Testis (tissue), 3 donors: ENCODE measurements around the gene CHCHD3. TPM values are rescaled to one million over a fixed set of nuclear protein-coding genes. Genes with fewer than 3 reads are reported as not detected.

ENCODE experiments used
- DNase-seq: peaks from one replicate; pipeline ENCODE4 v3.0.0-alpha.2; 2019
- H3K27ac ChIP-seq, 2 donors: fragments of 200-600 bp; sonication (generic); one replicate each; pipeline ENCODE4 v1.5.1; 2019
- H3K27me3 ChIP-seq: fragments of 200-600 bp; sonication (generic); one replicate; pipeline ENCODE4 v1.5.1; 2019
- H3K36me3 ChIP-seq: fragments of 200-600 bp; sonication (generic); one replicate; pipeline ENCODE4 v1.5.1; 2017; ENCODE audit warnings: low read depth; ENCODE audit errors: missing control alignments
- H3K4me1 ChIP-seq: fragments of 200-600 bp; sonication (generic); one replicate; pipeline ENCODE4 v1.5.1; 2019
- H3K4me3 ChIP-seq, 2 donors: fragments of 200-600 bp; sonication (generic); one replicate each; pipeline ENCODE4 v1.5.1; 2017 to 2019
- H3K9me3 ChIP-seq: fragments of 200-600 bp; sonication (generic); one replicate; pipeline ENCODE4 v1.5.1; 2017
- POLR2A ChIP-seq: fragments of 450-650 bp; IDR thresholded peaks from one replicate; pipeline ENCODE4 v1.6.1; 2017; ENCODE audit warnings: antibody characterized with exemption, mild to moderate bottlenecking, moderate library complexity
- WGBS, 2 donors: methylation state at CpG; one replicate each; pipeline ENCODE4 v1.1.5; 2018; 5-methylcytosine and 5-hydroxymethylcytosine counted together
- intact Hi-C: fragments of 100-400 bp; cut with DNase I; formaldehyde crosslinking; loops from one replicate; pipeline ENCODE4 v1.15.1; 2023; ENCODE audit warnings: low total_unique reads
- polyA plus RNA-seq: library from polyadenylated mRNA; stranded (reverse); fragments of 350-450 nt; fragmentation: Illumina TruSeq; extraction: RNeasy Lipid Tissue Mini Kit (QIAGEN cat#74804); gene quantifications from one replicate; pipeline ENCODE4 v1.2.3, GENCODE V29; 2014; ENCODE audit warnings: low read depth, low replicate concordance; ENCODE audit not compliant: insufficient read depth
- total RNA-seq, 2 donors: library from RNA; depleted of rRNA; stranded (reverse); fragments of >200 nt; gene quantifications; one replicate each; pipeline ENCODE4 v1.2.3, GENCODE V29; 2016
- TF ChIP-seq, protein P1 (sequence below), 3 experiments: fragments of 450-650 bp in 2 of 3; fragments of 200-600 bp in 1 of 3; sonication (generic) in 1 of 3; IDR thresholded peaks; one replicate each; pipeline ENCODE4 v1.5.1; 2016 to 2019; ENCODE audit warnings: antibody characterized with exemption in 3 of 3, mild to moderate bottlenecking in 2 of 3, moderate library complexity in 1 of 3

Gene CHCHD3
- total and polyA plus RNA-seq, 3 donors from 2014 or later = 44.0 to 53.0 (median 47.9) TPM

DNA sequence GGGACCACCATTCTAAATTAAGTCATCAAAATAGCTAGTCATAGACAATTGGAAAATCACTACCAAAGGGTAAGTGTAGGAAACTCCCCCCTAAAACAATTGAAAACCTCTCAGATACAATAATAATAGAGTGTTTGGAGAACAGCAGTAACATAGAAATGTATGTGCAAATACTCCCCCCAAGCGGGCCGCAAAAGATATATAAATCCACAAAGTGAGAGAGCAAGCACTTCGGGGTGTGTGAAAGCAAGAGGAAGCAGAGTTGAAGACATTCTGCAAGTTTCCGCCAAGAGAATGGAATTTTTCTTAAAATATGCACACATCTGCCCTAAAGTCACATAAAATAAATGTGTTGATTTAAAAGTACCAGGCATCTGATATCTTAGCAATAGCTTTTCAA is 33.3 kb downstream of the CHCHD3 start:
- 84 to 97% methylated on average over 4 of the region's 4 CpGs for WGBS, 2 donors

DNA sequence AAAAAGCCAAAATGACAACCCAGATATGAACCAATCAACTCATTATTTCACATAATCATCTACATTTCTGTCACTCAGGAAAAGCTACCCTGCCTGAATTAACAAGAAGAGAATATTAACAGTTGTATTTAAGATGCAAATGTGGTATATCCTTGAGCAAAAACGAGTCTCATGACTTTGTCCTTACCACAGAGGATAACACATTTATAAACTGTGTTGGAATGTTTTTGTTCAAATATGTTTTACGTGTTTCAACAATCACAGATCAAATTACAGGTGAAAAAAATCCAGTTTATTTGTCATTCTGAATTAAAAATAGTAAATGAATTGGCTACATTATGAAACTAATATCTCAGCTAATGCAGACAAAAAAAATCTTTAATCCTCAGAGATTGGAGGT is 34.6 kb downstream of the CHCHD3 start:
- Histone ChIP-seq H3K27me3 (no peaks in the 10 kb centered on the region), H3K4me3 (no peak overlapping the region), H3K9me3 (no peaks in the 10 kb centered on the region), H3K27ac (no peak overlapping the region), H3K4me1 (peaks cover 4% of the 10 kb centered on the region), H3K36me3 (no peaks in the 10 kb centered on the region)
- no peak for TF ChIP-seq POLR2A
- no peak for DNase-seq
- 86 to 90% methylated on average over 2 of the region's 2 CpGs for WGBS, 2 donors
- intact Hi-C loops = no loop called here

More for the DNA sequence above, 33.3 kb downstream of the CHCHD3 start:
- Histone ChIP-seq H3K27me3 (no peaks in the 10 kb centered on the region), H3K9me3 (no peaks in the 10 kb centered on the region), H3K36me3 (no peaks in the 10 kb centered on the region), H3K4me3 (no peak overlapping the region), H3K27ac (no peak overlapping the region), H3K4me1 (peaks cover 12% of the 10 kb centered on the region)
- DNase-seq = no peak
- TF ChIP-seq, protein P1, sequence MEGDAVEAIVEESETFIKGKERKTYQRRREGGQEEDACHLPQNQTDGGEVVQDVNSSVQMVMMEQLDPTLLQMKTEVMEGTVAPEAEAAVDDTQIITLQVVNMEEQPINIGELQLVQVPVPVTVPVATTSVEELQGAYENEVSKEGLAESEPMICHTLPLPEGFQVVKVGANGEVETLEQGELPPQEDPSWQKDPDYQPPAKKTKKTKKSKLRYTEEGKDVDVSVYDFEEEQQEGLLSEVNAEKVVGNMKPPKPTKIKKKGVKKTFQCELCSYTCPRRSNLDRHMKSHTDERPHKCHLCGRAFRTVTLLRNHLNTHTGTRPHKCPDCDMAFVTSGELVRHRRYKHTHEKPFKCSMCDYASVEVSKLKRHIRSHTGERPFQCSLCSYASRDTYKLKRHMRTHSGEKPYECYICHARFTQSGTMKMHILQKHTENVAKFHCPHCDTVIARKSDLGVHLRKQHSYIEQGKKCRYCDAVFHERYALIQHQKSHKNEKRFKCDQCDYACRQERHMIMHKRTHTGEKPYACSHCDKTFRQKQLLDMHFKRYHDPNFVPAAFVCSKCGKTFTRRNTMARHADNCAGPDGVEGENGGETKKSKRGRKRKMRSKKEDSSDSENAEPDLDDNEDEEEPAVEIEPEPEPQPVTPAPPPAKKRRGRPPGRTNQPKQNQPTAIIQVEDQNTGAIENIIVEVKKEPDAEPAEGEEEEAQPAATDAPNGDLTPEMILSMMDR (IDR thresholded peaks at IDR 0.05) = no peak
- intact Hi-C loops = no loop called here

DNA sequence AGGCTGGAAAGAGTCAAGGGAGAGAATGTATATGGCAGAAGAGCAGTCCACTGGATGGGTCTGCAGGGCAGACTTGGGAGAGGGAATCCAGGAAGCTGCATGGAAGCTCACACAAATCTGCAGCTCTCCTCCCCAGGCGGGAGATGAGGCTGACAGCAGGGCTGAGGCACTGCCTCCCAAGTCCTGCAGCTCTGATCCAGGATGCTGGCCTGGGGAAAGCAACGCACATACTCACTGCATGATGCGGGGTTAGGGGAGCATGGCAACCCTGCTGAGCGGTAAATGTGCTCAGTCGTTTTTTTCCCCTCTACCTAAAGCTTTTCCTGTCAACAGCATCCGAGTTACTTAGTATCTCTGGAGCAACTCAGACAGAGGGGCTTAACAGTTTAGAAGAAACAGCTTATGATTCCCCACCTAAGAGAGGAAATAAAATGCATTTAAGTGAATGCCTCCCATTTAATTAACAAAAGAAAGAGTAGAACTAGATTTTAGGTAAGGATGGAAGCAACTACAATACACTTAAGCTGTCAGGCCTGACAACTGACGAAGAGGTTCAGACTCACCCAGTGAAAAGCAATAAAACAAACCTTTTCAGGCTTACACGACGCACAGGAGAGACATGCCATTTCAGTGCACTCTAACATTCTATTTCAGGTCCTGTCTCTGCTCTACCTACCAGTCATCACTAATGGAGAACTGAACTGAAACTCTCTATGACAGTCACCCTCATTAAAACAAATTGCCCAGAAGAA is 37.0 kb downstream of the CHCHD3 start:
- WGBS, 2 donors = 86 to 89% methylated on average over 9 of the region's 9 CpGs
- intact Hi-C loops = no loop called here
- Histone ChIP-seq H3K9me3 (no peaks in the 10 kb centered on the region), H3K27ac (no peak overlapping the region), H3K4me3 (no peak overlapping the region), H3K4me1 (no peaks in the 10 kb centered on the region), H3K36me3 (no peaks in the 10 kb centered on the region), H3K27me3 (no peaks in the 10 kb centered on the region)
- TF ChIP-seq, protein P1 (IDR thresholded peaks at IDR 0.05) = no peak
- no peak for TF ChIP-seq POLR2A
- no peak for DNase-seq

DNA sequence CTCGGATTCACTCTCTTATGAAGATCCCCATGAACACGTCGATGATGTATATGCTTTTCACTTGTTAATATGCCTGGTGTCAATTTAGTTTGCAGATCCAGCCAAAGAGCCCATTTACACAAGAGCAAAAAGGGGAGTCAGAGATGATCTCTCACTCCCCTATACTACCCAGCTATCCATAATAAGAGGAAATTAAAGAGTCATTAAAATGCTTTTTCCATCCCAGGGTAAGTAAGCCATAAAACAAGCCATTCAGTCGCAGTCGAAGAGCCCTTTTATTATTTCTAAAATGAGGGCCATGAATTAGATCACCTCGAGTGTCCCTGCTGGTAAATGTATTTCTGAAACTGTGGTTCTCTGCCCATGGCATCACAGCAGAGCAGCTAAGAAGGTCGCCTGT is 41.2 kb downstream of the CHCHD3 start:
- 83 to 90% methylated on average over 7 of the region's 7 CpGs for WGBS, 2 donors

DNA sequence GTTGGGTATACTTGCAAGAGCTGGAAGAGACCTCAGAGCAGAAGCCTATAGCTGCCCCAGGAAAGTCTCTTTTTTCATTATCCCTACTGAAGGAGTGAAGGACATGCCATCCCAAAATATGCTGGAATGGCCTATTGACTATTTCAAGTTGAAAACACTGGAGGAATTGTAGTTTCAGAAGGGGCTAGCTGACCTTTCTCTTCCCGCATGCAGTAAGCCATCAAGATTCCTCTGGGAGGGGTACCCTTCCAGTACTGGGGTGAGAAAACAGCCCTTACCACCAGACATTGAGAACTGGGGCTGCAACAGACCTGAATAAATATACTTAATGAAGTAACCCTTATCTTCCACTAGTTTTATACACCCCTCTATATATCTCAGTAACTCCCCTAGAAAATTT is 41.7 kb downstream of the CHCHD3 start:
- no peaks in the 10 kb centered on the region for H3K9me3 ChIP-seq
- no peaks in the 10 kb centered on the region for H3K4me1 ChIP-seq
- H3K36me3 ChIP-seq = no peaks in the 10 kb centered on the region
- no peaks in the 10 kb centered on the region for H3K27me3 ChIP-seq
- intact Hi-C loops = no loop called here
- WGBS, 2 donors = 90 to 94% methylated on average over 1 of the region's 1 CpG
- TF ChIP-seq POLR2A = no peak
- TF ChIP-seq, protein P1 (IDR thresholded peaks at IDR 0.05) = no peak
- H3K4me3 ChIP-seq = no peak overlapping the region
- no peak overlapping the region for H3K27ac ChIP-seq
- DNase-seq = no peak

More for the DNA sequence above, 41.2 kb downstream of the CHCHD3 start:
- Histone ChIP-seq H3K9me3 (no peaks in the 10 kb centered on the region), H3K4me1 (no peaks in the 10 kb centered on the region), H3K4me3 (no peak overlapping the region), H3K27ac (no peak overlapping the region), H3K36me3 (no peaks in the 10 kb centered on the region), H3K27me3 (no peaks in the 10 kb centered on the region)
- intact Hi-C loops = no loop called here
- DNase-seq = no peak
- no peak for TF ChIP-seq POLR2A
- TF ChIP-seq, protein P1 (IDR thresholded peaks at IDR 0.05) = no peak
